GM19397 (cell line): ENCODE measurements around the gene LRRC28.

Experiments used
- ATAC-seq: cut with Tn5 transposase; IDR thresholded peaks from one replicate; pipeline ENCODE4 v1.9.1; 2021; ENCODE audit warnings: mild to moderate bottlenecking, moderate library complexity; ENCODE audit not compliant: unreplicated experiment

The LRRC28 gene

DNA sequence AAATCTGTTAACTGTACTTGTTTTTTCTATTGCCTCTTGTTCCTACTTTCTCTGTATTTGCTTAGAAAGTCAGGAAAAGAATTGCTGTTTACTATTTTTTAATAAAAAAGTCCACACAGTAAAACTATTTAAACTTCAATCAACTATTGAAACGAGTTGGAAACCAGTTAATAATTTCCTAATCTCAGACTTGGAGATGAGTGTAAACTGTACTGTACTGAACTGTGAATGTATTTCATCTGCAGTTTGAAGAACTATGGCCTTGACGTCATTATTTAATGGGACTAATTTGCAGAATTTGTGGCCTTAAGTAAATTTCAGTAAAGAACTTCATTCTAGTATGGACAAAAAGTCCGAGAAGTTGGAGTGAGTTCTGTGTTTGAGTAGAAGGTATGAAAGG is 89.1 kb downstream of the LRRC28 start:
- ATAC-seq = no peak

DNA sequence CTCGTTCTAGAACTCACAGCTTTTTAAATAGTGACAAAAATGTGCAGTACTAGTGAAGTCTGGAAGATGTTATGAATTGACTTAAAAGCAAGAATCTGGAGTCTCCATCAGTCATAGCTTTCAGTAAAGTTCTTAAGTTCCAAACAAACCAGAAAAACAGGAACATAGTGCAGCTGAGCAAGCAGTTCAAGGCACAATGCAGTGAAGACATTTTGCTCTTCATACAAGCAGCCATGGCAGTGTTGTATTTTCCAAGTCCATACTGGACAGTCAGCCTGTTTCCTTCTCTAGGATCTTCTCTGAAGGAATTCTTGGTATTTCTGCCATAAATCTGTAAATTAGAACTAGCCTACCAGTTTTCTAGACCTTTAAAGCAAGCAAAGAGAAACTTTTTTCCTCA is 90.5 kb downstream of the LRRC28 start:
- ATAC-seq = no peak

DNA sequence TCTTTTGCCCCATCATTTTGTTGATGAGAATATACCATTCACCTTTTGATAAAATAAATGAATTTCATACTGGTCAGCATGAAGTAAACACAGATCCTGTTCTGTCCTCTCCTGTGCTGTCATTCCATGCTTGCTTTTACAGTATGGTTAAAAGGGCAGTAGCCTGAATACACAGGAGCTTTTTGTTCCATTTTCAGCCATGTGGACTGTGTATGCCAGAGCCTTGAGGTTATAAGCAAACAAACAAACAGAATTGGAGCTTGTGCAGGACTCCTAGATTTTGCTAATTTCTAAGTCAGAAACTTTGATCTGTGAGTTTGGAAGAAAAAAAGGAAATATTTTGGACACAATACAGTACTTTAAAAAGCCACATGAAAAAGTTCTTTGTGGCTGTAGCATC is 91.9 kb downstream of the LRRC28 start:
- ATAC-seq = no peak

DNA sequence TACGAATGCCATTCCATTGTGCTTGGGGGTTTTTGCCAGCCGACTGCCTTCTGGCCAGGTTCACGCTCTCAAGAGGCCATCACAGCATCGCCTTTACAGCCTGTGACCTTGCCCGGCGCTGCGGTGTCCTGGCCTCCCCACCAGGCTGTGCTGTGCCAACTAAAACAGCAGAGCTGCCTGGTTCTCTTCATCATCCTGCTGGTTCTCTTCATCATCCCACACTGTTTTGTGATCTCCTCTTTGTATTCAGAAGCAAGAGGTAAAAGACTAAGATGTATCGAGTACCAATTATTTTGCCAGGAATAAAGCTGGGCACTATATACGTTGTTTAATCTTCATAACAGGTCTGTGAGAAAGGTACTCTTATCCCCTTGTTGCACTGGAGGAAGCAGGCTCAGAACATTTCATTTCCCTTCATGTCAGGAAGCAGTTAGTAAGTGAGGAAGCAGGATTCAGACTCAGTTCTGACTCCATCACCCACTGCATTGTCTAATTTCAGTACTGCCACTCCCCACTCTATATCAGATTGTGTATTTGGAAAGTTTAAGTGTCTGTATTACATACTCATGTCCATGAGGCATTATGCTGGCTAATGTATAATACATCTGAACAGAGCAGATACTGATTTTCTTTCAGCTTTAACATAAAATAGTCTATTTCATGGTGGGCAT is 92.7 kb downstream of the LRRC28 start:
- ATAC-seq = no peak

DNA sequence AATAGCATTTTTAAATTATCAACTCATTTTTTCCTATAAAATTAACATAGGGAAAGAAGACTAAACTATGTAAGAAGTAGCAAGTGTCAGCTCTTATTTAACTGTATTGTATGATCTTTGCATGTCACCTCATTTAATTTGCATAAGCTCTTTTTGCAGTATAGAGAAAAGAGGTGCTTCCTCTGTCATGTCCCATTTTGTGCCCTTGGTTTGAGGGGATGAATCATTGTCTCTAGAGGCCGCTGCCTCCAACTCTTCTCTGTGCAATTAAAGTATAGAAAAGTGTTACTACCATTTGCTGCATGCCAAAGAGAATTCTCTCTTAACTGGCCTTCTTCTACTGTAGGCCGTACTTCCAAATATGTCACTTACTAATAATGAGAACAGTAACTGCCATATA is 93.4 kb downstream of the LRRC28 start:
- no peak for ATAC-seq

DNA sequence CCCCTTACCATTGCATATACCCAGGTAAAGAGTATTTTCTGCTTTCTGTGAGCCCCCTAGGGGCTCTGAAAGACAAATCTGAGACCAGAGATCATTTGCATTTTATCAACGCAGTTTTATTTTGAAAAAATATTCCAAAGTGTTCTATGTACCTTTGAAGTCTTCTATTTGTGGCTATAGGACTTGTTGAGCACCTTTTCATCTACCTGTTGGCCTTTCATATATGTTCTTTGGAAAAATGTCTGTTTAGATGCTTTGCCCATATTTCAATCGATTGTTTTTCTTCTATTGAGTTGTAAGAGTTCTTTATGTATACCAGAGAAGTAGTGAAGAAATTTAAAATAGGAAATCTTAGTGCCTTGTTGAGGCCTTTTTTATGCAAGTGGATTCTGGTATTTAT is 94.0 kb downstream of the LRRC28 start:
- ATAC-seq = no peak

DNA sequence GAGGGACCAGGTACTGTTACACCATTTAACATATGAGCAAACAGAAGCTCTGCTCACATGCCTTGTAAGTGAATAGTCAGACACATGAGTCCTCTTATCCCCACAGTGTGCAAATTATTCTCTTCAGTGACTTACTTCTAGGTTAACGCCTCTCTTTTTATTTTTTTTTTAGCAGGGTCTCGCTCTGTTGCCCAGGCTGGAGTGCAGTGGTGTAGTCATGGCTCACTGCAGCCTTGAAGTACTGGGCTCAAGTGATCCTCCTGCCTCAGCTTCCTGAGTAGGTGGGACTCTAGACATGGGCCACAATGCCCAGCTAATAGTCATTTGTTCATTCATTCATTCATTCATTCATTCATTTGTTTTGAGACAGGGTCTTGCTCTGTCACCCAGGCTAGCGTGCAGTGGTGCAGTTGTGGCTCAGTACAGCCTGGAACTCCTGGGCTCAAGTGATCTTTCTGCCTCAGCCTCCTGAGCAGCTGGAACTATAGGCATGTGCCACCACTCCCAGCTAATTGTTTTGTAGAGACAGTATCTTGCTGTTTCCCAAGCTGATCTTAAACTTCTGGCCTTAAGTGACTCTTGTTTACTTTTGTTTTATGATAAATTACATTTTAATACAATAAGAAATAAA is 94.7 kb downstream of the LRRC28 start:
- no peak for ATAC-seq

DNA sequence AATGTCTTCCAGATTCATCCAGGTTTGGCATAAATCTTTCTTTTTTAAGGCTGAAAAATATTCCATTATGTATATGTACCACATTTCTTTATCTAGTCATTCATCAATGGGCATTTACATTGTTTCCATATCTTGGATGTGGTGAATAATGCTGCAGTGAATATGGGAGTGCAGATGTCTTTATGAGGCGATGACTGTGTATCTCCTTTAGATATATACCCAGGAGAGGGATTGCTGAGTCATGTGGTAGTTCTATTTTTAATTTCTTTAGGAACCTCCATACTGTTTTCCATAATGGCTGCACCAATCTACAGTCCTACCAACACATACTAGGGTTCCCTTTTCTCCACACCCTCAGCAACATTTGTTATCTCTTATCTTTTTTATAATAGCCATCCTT is 96.3 kb downstream of the LRRC28 start:
- ATAC-seq = no peak

DNA sequence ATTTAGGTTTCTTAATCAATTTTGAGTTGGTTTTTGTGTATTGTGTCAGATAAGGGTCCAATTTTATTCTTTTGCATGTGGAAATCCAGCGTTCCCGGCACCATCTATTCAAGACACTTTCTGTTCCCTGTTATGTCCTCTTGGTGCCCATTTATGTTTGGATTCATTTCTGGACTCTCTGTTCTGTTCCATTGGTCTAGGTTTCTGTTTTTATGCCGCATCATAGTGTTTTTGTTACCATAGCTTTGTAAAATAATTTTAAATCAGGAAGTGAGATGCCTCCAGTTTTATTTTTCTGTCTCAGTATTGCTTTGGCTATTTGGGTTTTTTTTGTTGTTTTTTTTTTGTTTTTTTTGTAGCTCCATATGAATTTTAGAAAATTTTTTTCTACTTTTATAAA is 97.1 kb downstream of the LRRC28 start:
- no peak for ATAC-seq

DNA sequence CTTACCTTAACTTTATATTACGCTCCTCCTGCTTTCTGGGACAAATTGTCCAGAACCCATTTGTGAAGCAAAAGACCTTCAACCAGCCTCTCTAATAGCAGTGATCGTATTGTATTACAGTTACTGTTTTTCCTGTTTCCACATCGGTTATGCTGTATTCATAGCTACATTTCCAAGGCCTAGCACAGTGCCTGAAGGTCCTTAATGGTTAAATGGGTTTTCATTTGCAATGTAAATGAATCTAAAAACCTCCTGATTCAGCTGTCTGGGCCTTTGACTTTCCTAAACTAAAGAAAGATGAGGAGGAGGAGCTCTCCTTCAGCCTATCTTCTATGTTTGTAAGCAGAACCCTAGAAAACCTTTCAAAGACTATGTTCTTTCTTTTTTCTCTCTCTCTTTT is 99.1 kb downstream of the LRRC28 start:
- ATAC-seq = no peak

DNA sequence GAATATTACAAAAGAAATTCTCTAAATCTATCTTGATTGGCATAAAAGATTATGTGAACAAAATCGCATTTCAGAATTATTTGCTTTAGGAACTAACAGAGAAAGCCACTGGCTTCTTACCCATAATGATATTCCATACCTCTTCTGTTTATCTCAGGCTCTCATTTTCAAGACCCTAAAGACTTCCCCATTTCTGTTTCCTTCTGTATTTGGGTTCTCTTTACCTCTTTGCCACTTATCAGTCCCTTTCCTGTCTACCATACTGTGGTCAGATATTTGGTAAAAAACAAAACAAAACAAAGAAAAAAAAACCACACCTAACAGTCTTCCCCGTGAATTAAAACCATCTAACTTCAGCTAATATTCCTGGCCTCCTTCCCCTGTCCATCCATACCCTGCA is 108.5 kb downstream of the LRRC28 start:
- no peak for ATAC-seq

DNA sequence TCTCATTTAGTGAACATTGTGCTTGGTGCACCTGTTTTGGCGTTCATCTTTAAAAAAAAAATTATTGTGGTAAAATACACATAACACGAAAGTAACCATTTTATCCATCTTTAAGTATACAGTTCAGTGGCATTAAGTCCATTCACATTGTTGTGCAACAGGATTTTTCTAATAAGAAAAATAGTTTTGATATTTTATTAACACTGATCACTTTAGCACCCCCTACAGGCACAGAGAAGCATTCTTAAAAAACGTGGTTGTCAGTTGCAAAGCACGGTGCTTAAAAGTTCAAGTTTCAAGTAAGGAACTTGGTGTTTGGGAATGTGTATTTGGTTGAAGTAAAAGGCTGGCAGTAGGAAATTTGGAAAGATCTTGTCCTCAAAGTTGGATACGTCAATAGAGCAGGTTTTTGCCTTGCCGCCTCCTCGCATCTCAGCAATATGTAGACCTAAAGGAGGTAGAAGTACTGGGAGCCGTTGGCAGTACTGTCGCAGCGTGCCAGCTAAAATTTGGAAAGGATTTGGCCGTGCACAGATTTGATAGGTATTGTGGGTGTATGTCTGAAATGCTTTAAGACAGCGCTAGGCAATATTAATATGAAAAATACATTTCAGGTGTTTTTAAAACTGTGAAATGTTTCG is 110.4 kb downstream of the LRRC28 start:
- ATAC-seq = no peak

DNA sequence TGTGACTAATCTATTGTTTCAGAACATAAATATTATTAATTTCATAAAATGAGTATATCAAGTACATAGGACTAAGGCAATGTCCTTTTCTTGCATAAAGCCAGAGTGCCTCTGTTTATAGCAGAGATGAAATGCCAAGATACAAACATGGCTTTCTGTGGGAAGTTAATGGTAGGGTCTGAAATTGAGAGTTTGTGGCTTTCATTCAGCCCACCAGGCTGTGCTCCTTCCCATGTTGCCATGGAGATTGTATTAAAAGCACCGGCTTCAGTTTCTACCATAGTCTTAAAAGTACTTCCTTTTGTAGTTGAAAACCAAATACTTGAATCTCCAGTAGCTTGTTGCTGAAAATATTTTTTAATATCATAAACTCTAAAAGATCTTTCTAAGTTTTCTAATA is 114.0 kb downstream of the LRRC28 start:
- ATAC-seq = peak; percentile 61

DNA sequence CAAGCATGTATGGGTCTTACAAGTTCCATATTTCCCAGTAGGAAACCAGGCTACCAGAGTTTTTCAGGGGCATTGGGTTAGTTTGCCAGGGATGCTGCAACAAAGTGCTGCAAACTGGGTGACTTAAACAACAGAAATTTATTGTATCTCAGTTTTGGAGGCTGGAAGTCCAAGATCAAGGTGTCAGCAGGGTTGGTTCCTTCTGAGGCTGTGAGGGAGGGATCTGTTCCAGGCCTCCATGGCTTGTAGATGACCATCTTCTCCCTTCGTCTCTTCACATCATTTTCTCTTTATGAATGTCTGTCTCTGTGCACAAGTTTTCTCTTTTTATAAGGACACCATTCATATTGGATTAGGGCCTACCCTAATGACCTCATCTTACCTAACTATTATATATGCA is 114.7 kb downstream of the LRRC28 start:
- no peak for ATAC-seq

DNA sequence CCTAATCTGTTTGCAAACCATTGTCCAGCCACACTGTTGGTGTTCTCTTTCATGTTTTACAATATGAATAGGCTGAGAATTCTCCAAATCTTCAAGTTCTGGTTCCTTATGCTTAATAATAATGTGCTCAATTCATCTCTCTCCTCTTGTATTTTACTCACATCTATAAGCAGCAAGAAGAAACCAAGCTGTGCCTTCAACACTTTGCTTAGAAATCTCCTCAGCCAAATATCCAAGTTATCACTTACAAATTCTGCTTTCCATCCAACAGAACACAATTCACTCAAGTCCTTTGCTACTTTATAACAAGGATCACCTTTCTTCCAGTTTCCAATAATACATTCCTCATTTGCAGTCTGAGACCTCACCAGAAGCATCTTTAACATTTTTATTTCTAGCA is 117.5 kb downstream of the LRRC28 start:
- ATAC-seq = no peak

DNA sequence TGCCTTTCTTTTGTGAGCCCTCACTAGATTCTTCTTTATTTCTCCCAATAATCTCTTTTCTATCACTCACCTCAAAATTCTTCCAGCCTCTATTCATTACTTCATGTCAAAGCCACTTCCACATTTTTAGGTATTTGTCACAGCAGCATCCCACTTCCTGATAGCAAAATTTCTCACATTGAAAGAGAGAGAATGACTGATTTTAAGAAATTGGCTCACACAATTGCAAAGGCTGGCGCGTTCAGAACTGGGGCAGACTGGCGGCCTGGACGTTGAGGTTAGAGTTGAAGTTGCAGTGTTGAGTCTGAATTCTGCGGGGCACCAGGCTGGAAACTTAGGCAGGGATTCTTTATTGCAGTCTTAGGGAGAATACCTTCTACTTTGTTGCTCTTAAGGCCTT is 117.9 kb downstream of the LRRC28 start:
- no peak for ATAC-seq

DNA sequence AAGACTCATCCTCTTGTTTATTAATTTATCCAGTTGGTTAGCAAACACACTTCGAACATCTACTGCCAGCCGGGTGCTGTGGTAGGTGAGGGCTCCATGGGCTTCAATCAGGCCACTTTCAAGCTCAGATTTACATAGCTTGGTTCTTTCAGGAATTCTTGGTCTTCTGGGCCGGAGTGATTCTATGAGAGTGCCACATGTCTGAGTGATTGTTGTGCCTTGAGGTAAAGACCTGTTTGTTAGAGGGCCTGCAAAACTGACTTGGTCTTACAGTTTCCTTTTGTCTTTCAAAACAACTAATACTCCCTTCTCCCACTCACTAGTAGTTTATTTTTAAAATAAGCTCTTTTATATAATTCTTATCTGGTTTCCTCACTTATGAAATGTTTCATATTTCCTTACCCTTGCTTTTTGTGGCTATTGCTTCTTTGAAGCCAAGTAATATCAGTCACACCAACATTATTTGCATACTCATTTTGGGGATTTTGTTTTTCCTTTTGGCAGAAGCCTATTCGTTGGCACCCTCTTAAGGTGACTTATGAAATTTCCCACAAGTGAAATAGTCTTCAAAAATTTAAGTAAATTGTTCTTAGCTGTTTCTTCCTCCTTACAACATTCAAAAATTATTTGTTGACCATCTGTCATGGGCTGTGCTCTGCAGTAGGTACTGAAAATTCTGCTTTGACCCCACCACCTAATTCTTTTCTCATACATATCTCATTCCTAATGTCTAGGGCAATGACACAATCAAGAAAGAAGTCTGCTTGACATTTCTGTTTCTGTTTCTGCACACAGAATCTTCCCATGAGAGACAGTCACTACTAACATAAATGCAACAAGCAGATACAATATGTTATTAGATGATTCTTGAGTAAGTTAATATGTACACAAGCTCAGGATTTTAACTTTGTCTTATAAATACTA is 120.2 kb downstream of the LRRC28 start:
- ATAC-seq = peak; percentile 81

DNA sequence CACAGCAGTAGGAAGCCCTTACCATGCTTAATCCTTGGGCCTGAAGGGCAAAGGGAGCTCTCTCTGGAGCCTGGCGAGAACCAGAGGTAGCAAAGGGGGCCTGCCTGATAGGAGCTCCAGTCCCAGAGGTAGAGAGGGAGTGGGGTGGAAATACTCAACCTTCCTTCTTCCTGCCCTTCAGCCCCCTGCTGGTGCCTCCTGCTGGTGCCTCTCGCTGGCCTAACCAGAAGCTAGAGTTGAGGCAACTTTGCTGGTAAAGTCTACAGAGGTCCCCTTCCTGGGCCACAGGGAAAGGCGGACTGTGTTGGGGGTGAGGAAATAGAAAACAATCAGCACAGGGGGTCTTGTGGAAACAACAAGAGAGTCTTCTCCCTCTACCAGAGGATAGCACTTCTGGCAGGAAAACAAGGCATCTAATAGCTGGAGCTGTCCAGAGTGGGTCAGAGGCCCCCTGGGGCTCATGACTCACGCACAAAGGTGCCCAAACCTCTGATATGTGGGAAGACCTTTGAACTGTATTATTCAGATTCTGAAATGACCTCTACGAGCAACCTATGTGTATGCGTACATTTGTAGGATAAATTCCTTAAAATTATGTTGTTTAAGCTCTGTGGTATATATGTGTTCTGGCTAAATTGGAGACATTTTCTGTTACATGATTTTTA is 133.9 kb downstream of the LRRC28 start:
- no peak for ATAC-seq

DNA sequence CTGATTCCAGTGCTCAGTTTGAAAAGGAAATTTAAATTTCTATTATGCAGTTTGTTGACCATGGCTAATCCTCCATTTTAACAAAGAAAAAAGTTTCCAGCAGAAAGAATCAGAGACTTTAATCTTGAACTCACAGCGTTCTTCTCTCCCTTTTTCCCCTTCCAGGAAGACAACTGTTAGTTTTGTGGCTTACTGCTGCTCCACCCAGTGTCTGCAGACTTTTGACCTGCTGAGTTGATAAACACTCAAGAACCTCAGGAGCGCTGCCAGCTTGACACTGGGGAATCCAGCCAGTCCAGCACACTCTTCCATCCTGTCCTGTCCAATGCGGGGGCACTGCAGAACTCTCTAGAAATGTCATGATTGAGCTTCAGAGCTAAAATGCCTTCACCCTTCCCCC is 134.6 kb downstream of the LRRC28 start:
- ATAC-seq = no peak

DNA sequence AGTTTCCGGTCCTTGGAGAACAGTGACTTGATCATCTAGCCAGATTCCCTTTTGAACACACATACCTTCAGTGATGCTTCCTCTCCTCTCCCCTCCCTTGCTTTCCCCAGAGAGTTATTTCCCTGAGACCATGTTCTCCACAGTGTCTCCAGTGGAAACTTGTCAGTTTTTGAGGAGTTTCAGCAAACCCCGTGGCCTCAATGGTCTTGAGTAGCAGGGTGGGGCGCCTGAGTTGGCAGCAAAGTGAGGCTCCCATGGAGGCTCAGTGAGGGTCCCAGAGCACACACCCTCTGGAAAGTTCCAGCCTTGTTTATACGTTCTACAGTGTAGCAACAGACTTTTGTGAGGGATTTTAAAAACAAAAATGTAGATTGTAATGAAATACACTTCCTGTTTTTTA is 135.1 kb downstream of the LRRC28 start:
- ATAC-seq = no peak
